AG04450 (cell line): Measurements from ENCODE around the gene BBS2. TPM values are rescaled to one million over a fixed set of nuclear protein-coding genes. Genes with fewer than 3 reads are reported as not detected.

ENCODE experiments used
- CTCF ChIA-PET: fragments of 300-600, 350-600 bp; formaldehyde crosslinking; extraction: SDS; loops from one replicate; lab custom pipeline; 2022; ENCODE audit warnings: antibody characterized with exemption, inconsistent platforms; lab: Charles Lee
- POLR2A ChIA-PET: fragments of 350-600 bp; formaldehyde crosslinking; extraction: SDS; loops from one replicate; lab custom pipeline; 2021; ENCODE audit warnings: antibody characterized with exemption, inconsistent platforms; lab: Yijun Ruan, JAX
- DNase-seq: peaks from one replicate; pipeline ENCODE4 v3.0.0-alpha.2; 2011; ENCODE audit warnings: low read depth, low spot score
- H3K27ac ChIP-seq: one replicate; pipeline ENCODE4 v1.5.1; 2012; ENCODE audit warnings: low read depth, low read length, control low read depth
- H3K27me3 ChIP-seq: one replicate; pipeline ENCODE4 v1.6.0; 2012; ENCODE audit warnings: low read length; ENCODE audit not compliant: control insufficient read depth, insufficient read depth
- H3K4me3 ChIP-seq: 2 replicates; pipeline ENCODE4 v1.5.1; 2011; ENCODE audit warnings: mild to moderate bottlenecking, low read depth, low read length, control low read depth
- H3K9me3 ChIP-seq: 2 replicates; pipeline ENCODE4 v1.5.1; 2012; ENCODE audit warnings: low read length; ENCODE audit not compliant: control insufficient read depth, insufficient read depth
- CTCF ChIP-seq: IDR thresholded peaks from 2 replicates; pipeline ENCODE4 v1.5.1; 2011; ENCODE audit warnings: low read depth, low read length, control low read depth, inconsistent platforms
- polyA plus RNA-seq: library from polyadenylated mRNA; depleted of rRNA; stranded (reverse); fragments of >200 nt; gene quantifications from 2 replicates; pipeline ENCODE4 v1.2.3, GENCODE V29; 2011

BBS2 gene
- polyA plus RNA-seq, 1 experiment: 53.6 TPM

GRCh38 chr16:56510544-56510943 is 9.3 kb downstream of the BBS2 start:
- no peak overlapping the region for H3K4me3 ChIP-seq
- no peak for TF ChIP-seq CTCF
- no peak for DNase-seq
- POLR2A ChIA-PET: no interaction called here
- no peaks in the 10 kb centered on the region for H3K27me3 ChIP-seq
- CTCF ChIA-PET: interaction anchor here (1.6 kb wide), 2 partner anchors 90 to 191 kb away, joined by 4 to 13 read pairs; no protein-coding TSS in a partner anchor
- H3K27ac ChIP-seq: no peak overlapping the region
- H3K9me3 ChIP-seq: no peaks in the 10 kb centered on the region

- POLR2A ChIA-PET: interaction anchor here (1.1 kb wide), 1 partner anchor 101 kb away, joined by 3 read pairs; the partner anchor contains the start of gene MT2A
- TF ChIP-seq CTCF: no peak
- no peaks in the 10 kb centered on the region for H3K27me3 ChIP-seq
- no peak overlapping the region for H3K4me3 ChIP-seq
- H3K9me3 ChIP-seq: no peaks in the 10 kb centered on the region
- CTCF ChIA-PET: interaction anchor here (0.6 to 1.7 kb wide), 3 partner anchors 15 to 195 kb away, joined by 3 to 17 read pairs (median 3); no protein-coding TSS in a partner anchor
- H3K27ac ChIP-seq: no peak overlapping the region
- peak; percentile 36 for DNase-seq
Measured at GRCh38 chr16:56506941-56507340, 12.9 kb downstream of the BBS2 start.

GRCh38 chr16:56505181-56505580 is 14.6 kb downstream of the BBS2 start:
- no peak for TF ChIP-seq CTCF
- no peak overlapping the region for H3K27ac ChIP-seq
- no peaks in the 10 kb centered on the region for H3K27me3 ChIP-seq
- no peaks in the 10 kb centered on the region for H3K9me3 ChIP-seq
- ChIA-PET CTCF (interaction anchor here (1.1 to 1.2 kb wide), 2 partner anchors 9 to 197 kb away, joined by 6 to 7 read pairs; no protein-coding TSS in a partner anchor), POLR2A (no interaction called here)
- H3K4me3 ChIP-seq: no peak overlapping the region
- DNase-seq: no peak

- DNase-seq: no peak
- TF ChIP-seq CTCF: no peak
- H3K4me3 ChIP-seq: no peak overlapping the region
- H3K27me3 ChIP-seq: no peaks in the 10 kb centered on the region
- no peak overlapping the region for H3K27ac ChIP-seq
- CTCF ChIA-PET: no interaction called here
- POLR2A ChIA-PET: no interaction called here
- H3K9me3 ChIP-seq: no peaks in the 10 kb centered on the region
Measured at GRCh38 chr16:56493815-56494214, 26.0 kb downstream of the BBS2 start.

GRCh38 chr16:56493126-56493525 is 26.7 kb downstream of the BBS2 start:
- Histone ChIP-seq H3K27me3 (no peaks in the 10 kb centered on the region), H3K27ac (no peak overlapping the region), H3K9me3 (no peaks in the 10 kb centered on the region), H3K4me3 (no peak overlapping the region)
- ChIA-PET POLR2A (no interaction called here), CTCF (no interaction called here)
- no peak for TF ChIP-seq CTCF
- DNase-seq: no peak
